Placental pericyte (primary cell): ENCODE results near the gene OR2L8. TPM values are rescaled to one million over a fixed set of nuclear protein-coding genes. Genes with fewer than 3 reads are reported as not detected.

Experiments
- small RNA-seq: library from RNA; depleted of rRNA; stranded (forward); fragments of <200 nt; gene quantifications from one replicate; pipeline ENCODE3, GENCODE V24; 2012; ENCODE audit warnings: low replicate concordance
- total RNA-seq: library from RNA; depleted of rRNA; stranded (reverse); fragments of >200 nt; gene quantifications from 2 replicates; pipeline ENCODE4 v1.2.3, GENCODE V29; 2012

Gene OR2L8, protein sequence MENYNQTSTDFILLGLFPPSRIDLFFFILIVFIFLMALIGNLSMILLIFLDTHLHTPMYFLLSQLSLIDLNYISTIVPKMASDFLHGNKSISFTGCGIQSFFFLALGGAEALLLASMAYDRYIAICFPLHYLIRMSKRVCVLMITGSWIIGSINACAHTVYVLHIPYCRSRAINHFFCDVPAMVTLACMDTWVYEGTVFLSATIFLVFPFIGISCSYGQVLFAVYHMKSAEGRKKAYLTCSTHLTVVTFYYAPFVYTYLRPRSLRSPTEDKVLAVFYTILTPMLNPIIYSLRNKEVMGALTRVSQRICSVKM
- 0.43 TPM in 1 of 2 replicates, not detected in the other for total RNA-seq

GRCh38 chr1:247948558-247948957 lies at the start of gene OR2L8:
OR2L8 (plus strand) TSS chr1:247948858; CDS start chr1:247948858, 0 bp downstream.

DNA sequence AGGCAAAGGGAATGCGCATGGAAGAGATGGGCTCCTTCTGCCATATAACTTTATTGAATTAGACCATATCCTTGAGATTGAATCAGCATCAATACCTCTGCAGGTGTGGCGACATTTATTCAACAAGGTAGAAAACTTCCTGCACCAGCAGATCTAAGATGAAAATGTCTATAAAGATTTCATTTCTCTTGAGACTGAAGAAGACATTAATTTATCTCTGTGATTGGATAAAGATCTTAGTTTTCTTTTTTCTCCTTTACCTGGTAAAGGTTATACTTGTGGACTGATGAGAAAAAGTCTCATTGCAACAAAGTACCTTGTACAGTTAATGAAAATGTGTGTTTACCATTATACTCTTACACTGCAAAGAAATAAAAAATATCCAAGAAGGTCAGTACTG lies 28.7 kb upstream of the OR2L8 start, which contains the start of gene OR2T8:
TSS of gene OR2T8 (plus strand) at position 301 of the 400 bp plus-strand sequence. CDS start 766 bp downstream, outside the sequence.

GRCh38 chr1:247924868-247925267 lies 23.8 kb upstream of the OR2L8 start, which contains the start of gene OR2AJ1:
OR2AJ1 (plus strand) TSS chr1:247924889; CDS start chr1:247933769, 8,880 bp downstream.

GRCh38 chr1:247964933-247965332 lies 16.3 kb downstream of the OR2L8 start, which contains the start of gene OR2AK2:
OR2AK2 (plus strand) TSS chr1:247965233; CDS start chr1:247965377, 144 bp downstream.

Small RNAs within 50 kb of the gene (small RNA-seq; reads per million reads assigned to genes)
- not detected for gene RF00019

Other genes starting within 250 kb of the OR2L8 start
- gene OR6F1, start 232.2 kb upstream of the OR2L8 start, total RNA-seq: not detected in 2 replicates
- not detected in 2 replicates for gene OR14K1, start 210.2 kb upstream of the OR2L8 start, total RNA-seq
- gene OR14A2, start 200.7 kb upstream of the OR2L8 start, total RNA-seq: not detected in 2 replicates
- not detected in 2 replicates for gene OR1C1, start 188.3 kb upstream of the OR2L8 start, total RNA-seq
- not detected in 2 replicates for gene OR14A16, start 124.7 kb upstream of the OR2L8 start, total RNA-seq
- not detected in 2 replicates for gene OR11L1, start 107.0 kb upstream of the OR2L8 start, total RNA-seq
- gene TRIM58, start 91.7 kb upstream of the OR2L8 start, total RNA-seq: 2.7 and 5.9 TPM in 2 replicates
- 1.4 and 1.8 TPM in 2 replicates for gene OR2W3, start 53.3 kb upstream of the OR2L8 start, total RNA-seq
- gene OR2T8, start 28.6 kb upstream of the OR2L8 start, total RNA-seq: 0.22 TPM in 1 of 2 replicates, not detected in the other
- gene OR2AJ1, start 24.0 kb upstream of the OR2L8 start, total RNA-seq: not detected in 2 replicates
- not detected in 2 replicates for gene OR2AK2, start 16.4 kb downstream of the OR2L8 start, total RNA-seq
- not detected in 2 replicates for gene OR2L5, start 64.8 kb downstream of the OR2L8 start, total RNA-seq
- not detected in 2 replicates for gene OR2L2, start 81.2 kb downstream of the OR2L8 start, total RNA-seq
- gene OR2L3, start 98.0 kb downstream of the OR2L8 start, total RNA-seq: not detected in 2 replicates
- not detected in 2 replicates for gene OR2L13, start 146.3 kb downstream of the OR2L8 start, total RNA-seq
- not detected in 2 replicates for gene OR2M5, start 196.3 kb downstream of the OR2L8 start, total RNA-seq
- not detected in 2 replicates for gene OR2M2, start 226.0 kb downstream of the OR2L8 start, total RNA-seq
- gene OR2M3, start 248.4 kb downstream of the OR2L8 start, total RNA-seq: under 0.01 TPM in 1 of 2 replicates, not detected in the other